HK-2 (cell line): ENCODE data around the gene STK11.

Experiments
- DNase-seq: peaks from one replicate; pipeline ENCODE4 v3.0.0-alpha.2; 2018; ENCODE audit not compliant: unreplicated experiment

Gene STK11

DNA sequence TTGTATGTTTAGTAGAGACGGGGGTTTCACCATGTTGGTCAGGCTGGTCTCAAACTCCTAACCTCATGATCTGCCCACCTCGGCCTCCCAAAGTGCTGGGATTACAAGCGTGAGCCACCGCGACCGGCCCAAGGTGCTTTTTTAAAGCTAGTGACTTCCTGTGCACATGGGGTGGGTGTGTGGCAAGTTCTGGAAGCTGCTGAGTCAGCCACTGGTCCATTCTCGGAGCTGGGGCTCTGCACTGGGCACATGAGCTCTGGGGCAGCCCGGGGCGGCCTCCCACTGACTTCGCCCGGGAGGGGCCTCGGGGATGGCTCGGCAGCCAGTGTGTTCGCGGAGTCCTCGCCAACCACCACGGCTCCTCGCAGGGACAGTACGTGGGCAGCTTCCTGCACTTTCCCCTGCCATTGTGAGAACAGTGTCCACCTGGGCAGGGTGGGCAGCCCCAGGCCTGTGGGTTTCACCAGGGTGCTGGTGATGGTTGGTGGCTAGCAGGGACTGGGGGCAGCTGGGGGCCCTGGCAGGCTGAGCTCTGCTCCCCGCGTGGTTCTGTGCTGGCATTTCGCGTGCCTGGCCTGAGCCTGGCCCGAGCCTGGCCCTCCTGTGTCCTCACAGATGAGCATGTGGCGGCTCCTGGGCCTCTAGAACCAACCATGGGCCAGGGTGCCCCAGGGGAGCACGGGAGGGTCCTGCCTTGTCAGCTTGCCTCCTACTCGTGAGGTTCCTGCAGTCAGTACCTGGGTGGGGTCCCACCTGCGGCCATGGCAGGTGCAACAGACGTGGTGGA is 20.1 kb downstream of the STK11 start:
- no peak for DNase-seq

DNA sequence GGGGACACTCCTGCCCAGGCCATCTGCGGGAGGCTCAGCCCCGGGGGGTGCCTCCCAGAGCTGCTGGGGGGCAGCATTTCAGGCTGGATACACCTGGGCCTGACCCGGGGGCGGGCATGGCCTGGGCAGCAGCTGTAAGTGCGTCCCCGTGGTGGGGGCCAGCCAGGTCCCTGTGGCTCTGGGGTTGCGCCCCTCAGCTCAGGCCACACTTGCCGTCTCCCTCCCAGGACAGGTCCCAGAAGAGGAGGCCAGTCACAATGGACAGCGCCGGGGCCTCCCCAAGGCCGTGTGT is 20.6 kb downstream of the STK11 start:
- no peak for DNase-seq

- no peak for DNase-seq
Measured at GRCh38 chr19:1226522-1227303, 21.1 kb downstream of the STK11 start.

- no peak for DNase-seq
Measured at GRCh38 chr19:1227304-1228054, 21.9 kb downstream of the STK11 start.

GRCh38 chr19:1228161-1228957 is 22.8 kb downstream of the STK11 start:
- no peak for DNase-seq

- no peak for DNase-seq
Measured at GRCh38 chr19:1229056-1229923, 23.7 kb downstream of the STK11 start.

DNA sequence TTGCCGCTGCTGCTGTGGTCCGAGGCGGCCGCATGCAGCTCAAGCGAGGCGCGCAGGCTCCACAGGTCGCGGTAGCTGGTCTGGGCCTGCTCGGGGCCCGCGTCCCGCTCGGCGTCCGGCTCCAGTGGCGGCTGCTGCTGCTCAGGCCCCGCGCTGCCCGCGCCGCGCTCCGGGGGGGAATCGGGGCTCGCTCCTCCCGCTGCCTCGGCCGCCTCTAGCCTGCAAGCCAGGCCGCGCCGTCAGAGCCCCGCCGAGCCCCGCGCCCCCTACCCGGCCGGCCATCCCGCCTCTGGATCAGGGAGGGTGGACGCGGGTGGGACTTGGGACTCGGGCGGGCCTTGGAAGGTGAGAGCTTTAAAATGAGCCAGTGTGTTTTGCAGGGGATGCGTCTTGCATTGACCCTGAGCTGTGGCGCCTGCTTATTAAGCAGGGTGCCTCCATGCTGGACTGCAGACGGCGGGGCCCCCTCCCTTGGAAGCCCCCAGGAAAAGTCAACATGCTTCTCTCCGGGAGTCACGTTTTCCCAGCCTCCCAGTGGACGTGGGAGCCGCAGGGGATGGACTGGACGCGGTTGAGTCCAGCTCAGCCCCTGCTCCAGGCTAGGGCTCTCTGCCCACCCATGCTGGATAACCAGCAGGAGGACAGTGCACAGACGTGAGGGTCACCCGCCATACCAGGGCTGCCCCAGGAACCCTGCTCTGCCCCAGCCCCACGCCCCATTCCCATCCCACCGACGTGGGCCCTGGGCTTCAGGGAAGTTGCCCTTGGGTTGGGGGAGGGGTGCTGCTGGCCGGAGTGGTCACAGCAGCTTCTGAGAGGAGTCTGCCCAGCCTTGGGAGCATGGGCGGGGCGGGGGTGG is 24.6 kb downstream of the STK11 start:
- DNase-seq: no peak

- DNase-seq: no peak
Measured at GRCh38 chr19:1230783-1231489, 25.4 kb downstream of the STK11 start.

GRCh38 chr19:1231729-1232637 is 26.4 kb downstream of the STK11 start:
- DNase-seq: no peak

- DNase-seq: no peak
Measured at GRCh38 chr19:1232652-1233072, 27.1 kb downstream of the STK11 start.

GRCh38 chr19:1233115-1233667 is 27.6 kb downstream of the STK11 start:
- DNase-seq: no peak

DNA sequence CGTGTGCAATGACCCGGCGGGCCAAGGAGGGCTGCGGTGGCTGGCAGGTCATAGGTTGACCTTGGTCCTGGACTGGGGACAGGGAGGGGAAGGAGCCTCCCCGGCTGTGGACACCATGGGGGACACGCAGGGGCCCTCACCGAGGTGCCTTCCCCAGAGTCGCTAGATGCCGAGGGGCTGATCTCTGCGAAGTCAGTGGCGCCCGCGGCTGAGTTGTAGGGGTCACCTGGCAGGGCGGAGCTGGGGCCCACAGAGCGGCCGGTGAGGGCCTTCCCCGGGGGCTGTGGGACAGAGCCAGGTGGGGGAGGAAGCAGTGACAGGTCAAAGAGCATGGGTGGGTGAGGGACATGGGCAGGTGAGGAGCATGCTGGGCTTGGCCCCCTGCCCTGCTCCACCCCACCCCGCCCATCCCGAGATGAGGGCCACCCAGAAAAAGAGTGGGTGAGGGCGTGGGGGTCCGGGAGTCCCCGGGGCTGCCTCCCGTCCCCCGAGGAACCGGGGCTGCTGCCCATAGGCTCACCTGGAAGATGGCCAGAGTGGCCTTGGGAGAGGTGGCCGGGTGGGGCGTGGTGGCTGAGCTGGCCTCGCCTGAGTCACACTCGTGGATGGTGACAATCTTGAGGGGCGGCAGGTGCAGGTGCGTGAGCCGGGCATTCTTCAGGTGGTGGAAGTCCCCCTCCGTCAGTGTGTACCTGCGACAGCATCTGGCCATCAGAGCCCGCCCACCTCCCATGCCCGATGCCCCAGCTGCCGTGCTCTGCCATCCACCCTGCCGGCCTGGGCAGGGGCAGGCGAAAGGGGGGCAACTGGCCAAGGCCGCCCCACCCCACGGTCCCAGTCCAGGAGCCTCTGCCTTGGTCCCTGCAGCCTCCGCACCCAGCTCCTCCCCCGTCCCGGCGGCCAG is 28.7 kb downstream of the STK11 start:
- no peak for DNase-seq

DNA sequence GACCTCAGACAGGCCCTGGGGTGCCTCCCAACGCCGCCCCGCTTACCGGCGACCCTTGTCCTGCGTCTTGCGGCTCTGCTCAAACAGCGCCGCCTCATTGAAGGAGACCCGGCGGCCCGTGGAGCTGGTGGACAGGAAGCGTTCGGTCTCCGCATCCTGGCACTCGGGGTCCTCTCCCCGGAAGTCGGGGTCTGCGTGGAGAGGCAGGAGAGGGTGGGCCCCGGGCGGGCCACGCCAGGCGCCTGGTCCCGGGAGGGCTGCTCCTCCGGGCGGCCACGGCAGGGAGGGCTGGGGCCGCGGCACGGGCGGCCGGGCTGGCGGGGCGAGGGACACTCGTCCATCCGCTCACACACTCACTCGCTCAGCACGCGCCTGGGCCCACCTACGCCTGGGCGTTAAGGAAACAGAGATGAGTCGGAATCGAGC is 29.4 kb downstream of the STK11 start:
- DNase-seq: no peak

DNA sequence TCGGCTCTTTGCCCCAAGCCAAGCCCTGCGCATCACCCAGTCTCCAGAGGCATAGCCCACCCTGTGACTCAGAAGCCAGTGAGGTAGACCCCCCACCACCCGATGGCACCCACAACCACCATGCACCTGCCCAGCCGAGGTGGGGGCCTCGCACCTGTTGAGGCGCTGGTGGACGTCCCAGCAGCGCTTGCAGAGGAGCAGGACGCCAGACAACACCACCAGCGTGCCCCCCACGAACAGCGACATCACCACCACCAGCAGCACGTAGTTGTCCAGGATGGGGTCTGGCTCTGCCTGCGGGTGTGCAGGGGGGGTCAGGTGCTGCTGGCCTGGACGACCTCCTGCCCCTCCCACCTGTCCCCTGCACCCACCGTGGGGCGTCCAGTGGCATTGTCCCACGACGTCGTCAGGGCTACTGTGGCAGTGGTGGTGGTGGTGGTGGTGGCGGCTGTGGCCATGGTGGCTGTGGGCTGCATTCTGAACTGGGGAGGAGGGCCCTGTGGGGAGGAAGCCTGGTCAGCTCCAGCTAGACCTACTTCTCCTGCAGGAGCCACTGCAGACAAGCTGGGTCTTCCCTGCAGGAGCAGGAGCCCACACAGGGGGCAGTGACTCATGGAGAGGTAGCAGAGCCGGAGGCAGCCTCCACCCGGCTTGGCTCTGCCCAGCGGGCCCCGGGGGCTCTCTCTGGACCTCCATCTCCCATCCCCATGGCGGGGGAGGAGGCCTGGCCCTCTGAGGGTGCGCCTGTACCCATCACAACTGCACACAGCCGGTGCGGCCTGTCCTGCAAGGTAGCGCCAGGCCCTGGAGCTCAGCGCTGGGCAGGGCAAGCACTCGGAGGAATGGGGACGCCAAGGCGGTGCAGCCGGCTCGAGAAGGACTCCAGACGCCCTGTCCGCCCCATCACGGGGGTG is 30.3 kb downstream of the STK11 start:
- no peak for DNase-seq

GRCh38 chr19:1236576-1236975 is 31.0 kb downstream of the STK11 start:
- no peak for DNase-seq
